ENCODE measurements around the gene HLF.
"Not testable (repeated sequence)": the region's sequence is repeated elsewhere in the genome, so short reads cannot be mapped to it uniquely, and the experiment has no call there.

The HLF gene

GRCh38 chr17:55314061-55314783 lies 49.5 kb downstream of the HLF start:
- no peak for DNase-seq

DNA sequence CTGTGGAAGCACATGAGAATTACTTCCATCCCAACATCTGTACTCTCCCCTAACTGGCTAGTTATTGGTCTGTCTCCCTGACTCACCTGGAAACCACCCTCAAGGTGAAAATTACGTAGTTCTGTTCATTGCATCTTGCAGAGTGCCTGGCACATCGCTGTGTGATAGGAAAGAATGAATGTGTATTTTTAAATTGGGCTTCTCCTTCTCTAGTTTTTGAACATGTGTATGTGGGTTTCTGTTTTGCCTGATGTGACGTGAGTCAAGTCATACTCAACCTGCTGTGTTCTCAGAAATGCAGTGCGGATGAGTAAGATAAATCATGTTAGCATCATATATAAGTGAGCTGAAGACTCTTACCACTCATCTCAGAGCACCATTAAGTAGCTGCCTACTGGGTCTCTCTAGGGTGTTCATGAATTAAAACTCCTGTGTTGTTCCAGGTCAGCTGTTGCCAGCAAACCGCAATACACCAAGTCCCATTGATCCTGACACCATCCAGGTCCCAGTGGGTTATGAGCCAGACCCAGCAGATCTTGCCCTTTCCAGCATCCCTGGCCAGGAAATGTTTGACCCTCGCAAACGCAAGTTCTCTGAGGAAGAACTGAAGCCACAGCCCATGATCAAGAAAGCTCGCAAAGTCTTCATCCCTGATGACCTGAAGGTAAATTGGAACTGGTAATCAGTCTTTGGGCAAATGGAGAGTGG lies 50.2 kb downstream of the HLF start:
- DNase-seq, result no peak

- DNase-seq, result no peak
Measured at GRCh38 chr17:55316499-55316898, 51.7 kb downstream of the HLF start.

- DNase-seq, result no peak
Measured at GRCh38 chr17:55317284-55317683, 52.5 kb downstream of the HLF start.

DNA sequence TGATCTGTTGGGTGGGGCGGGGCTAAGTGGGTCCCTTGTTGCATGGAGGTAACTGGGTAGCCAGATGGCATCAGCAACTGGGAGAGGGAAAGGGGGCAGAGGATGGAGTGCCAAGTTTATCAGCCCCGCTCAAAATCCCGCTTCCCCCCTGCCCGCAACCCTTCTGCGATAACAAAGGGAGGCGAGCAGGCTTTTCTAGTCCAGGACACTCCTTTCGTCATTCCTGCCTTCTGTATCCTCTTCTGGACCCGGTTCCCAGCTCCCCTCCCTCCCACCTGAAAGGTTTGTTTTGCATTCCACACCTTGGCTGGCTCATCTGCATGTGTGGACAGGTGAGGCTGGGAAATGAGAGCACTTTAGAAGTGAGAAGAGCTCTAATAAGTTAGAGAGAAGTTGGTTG lies 53.3 kb downstream of the HLF start:
- no peak for DNase-seq

DNA sequence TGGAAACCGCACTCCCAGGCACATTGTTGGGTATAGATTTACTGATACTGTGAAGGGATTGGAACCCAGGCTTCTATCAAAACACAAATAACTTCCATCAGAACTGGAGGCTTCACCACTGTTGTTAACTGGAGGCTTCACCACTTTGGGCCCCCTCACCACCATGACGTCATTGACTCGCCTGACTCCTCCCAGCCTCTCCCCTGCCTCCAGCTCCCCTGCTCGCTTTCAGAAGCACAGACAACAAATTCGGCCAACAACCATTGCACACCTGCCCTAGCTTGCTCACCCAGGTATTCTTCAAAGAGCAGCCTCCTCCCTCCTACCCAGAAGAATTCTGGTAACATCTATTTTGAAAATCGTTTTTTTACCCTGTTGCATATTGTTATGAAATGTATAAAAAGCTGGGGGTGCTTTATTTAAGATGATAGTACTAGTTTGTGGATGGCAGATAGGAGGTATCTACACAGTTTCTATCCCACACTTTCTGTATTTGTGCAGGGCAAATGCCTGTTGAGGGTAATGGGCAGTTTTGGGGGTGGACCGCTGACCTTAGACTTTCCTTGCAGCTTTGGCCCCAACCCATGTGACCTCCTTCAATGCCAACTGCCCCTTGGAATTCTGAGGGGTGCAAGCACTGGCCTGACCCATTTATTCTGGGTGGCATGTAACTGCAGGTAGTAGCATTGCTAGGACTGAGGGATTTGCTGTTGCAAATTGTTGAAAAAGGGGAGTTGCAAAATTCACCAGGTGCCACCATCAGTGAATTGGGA lies 54.1 kb downstream of the HLF start:
- no peak for DNase-seq

GRCh38 chr17:55319933-55320593 lies 55.3 kb downstream of the HLF start:
- no peak for DNase-seq

DNA sequence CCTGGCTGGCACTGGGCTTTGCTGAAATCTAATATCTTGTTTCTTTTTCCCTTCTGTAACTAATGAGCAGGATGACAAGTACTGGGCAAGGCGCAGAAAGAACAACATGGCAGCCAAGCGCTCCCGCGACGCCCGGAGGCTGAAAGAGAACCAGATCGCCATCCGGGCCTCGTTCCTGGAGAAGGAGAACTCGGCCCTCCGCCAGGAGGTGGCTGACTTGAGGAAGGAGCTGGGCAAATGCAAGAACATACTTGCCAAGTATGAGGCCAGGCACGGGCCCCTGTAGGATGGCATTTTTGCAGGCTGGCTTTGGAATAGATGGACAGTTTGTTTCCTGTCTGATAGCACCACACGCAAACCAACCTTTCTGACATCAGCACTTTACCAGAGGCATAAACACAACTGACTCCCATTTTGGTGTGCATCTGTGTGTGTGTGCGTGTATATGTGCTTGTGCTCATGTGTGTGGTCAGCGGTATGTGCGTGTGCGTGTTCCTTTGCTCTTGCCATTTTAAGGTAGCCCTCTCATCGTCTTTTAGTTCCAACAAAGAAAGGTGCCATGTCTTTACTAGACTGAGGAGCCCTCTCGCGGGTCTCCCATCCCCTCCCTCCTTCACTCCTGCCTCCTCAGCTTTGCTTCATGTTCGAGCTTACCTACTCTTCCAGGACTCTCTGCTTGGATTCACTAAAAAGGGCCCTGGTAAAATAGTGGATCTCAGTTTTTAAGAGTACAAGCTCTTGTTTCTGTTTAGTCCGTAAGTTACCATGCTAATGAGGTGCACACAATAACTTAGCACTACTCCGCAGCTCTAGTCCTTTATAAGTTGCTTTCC lies 56.0 kb downstream of the HLF start:
- DNase-seq, result no peak

DNA sequence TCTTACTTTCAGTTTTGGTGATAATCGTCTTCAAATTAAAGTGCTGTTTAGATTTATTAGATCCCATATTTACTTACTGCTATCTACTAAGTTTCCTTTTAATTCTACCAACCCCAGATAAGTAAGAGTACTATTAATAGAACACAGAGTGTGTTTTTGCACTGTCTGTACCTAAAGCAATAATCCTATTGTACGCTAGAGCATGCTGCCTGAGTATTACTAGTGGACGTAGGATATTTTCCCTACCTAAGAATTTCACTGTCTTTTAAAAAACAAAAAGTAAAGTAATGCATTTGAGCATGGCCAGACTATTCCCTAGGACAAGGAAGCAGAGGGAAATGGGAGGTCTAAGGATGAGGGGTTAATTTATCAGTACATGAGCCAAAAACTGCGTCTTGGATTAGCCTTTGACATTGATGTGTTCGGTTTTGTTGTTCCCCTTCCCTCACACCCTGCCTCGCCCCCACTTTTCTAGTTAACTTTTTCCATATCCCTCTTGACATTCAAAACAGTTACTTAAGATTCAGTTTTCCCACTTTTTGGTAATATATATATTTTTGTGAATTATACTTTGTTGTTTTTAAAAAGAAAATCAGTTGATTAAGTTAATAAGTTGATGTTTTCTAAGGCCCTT lies 56.8 kb downstream of the HLF start:
- no peak for DNase-seq

- DNase-seq, result no peak
Measured at GRCh38 chr17:55322453-55322985, 57.8 kb downstream of the HLF start.

GRCh38 chr17:55323518-55324295 lies 58.9 kb downstream of the HLF start:
- DNase-seq, result no peak

DNA sequence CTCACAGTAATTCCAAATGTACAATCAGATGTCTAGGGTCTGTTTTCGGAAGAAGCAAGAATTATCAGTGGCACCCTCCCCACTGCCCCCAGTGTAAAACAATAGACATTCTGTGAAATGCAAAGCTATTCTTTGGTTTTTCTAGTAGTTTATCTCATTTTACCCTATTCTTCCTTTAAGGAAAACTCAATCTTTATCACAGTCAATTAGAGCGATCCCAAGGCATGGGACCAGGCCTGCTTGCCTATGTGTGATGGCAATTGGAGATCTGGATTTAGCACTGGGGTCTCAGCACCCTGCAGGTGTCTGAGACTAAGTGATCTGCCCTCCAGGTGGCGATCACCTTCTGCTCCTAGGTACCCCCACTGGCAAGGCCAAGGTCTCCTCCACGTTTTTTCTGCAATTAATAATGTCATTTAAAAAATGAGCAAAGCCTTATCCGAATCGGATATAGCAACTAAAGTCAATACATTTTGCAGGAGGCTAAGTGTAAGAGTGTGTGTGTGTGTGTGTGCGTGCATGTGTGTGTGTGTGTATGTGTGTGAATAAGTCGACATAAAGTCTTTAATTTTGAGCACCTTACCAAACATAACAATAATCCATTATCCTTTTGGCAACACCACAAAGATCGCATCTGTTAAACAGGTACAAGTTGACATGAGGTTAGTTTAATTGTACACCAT lies 59.7 kb downstream of the HLF start:
- DNase-seq, result no peak

DNA sequence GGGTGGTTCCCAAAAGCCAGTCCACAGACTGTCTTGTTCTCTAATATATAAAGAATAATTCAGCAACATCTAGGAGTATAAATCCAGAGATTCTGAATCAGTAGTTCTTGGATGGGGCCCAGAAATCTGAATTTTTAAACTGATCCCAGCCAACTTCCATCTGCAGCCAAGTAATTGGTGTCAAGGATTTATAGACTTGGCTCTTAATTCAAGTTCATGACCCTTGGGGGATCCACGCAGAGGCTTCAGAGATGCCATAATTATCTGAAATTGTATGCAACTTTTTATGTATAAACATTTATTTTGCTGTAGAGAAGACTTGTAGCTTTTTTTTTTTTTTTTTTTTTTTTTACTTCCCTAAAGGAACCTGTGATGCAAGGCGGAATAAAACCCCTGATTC lies 60.6 kb downstream of the HLF start:
- no peak for DNase-seq

DNA sequence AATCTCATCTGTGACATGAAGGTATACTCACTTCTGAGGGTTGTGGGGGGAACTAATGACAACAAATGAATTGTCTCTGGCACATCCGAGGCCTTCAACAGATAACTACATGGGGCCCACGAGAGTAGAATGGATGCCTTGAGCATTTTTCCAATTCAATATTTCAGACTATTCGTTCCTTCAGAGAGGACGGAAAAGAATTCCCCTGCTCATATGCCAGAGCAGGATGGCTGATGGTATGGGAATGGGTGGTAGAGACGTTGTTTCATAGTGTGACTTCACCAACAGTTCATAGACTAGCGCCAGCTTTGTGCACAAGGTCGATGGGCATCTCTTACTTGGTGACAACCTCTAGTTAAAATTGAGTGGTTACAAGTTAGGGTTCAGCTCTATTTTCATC lies 61.3 kb downstream of the HLF start:
- no peak for DNase-seq

GRCh38 chr17:55327225-55328088 lies 62.7 kb downstream of the HLF start:
- DNase-seq, result no peak

DNA sequence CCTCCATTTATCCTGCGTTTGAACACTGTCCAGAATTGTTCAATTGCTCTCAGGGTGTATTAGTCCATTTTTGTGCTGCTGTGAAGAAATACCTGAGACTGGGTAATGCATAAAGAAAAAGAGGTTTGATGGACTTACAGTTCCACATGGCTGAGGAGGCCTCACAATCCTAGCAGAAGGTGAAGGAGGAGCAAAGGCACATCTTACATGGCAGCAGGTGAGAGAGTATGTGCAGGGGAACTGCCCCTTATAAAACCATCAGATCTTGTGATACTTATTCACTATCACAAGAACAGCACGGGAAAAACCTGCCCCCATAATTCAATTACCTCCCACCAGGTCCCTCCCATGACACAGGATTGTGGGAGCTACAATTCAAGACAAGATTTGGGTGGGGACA lies 63.8 kb downstream of the HLF start:
- DNase-seq, result not testable (repeated sequence)

GRCh38 chr17:55330344-55330933 lies 65.7 kb downstream of the HLF start:
- no peak for DNase-seq

DNA sequence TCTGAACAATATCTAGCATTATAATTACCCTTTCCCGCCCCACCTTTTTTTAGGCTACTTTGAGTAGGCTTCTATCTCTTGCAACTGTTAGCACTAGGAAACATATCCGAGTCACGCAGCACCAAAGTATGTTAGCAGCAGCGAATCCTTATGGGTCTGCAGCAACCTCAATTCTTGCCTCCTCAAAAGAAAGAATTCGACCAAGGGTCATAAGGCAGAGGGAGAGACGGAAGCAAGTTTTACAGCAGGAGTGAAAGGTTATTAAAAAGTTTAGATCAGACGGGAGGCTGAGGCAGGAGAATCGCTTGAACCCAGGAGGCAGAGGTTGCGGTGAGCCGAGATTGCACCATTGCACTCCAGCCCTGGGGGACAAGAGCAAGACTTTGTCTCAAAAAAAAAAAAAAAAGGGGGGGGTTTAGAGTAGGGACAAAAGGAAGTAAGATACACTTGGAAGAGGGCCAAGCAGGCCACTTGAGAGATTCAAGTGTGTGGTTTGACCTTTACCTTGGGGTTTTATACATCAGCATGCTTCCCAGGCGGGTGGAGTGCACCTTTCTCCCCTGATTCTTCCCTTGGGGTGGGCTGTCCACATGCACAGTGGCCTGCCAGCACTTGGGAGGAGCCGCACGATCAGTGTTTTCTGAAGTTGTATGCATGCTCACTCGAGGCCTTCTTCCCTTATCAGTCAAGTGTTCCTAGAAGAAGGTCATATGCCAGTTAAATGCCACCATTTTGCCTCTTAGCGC lies 67.7 kb downstream of the HLF start:
- DNase-seq, result no peak
